ENCODE data around the gene ARHGAP8. TPM values are rescaled to one million over a fixed set of nuclear protein-coding genes. Genes with fewer than 3 reads are reported as not detected.

Gene ARHGAP8
- polyA plus RNA-seq, 3 donors, result 0.03 TPM; not detected in 2

- Mint-ChIP-seq H3K36me3 (no peaks in the 10 kb centered on the region), H3K27ac (no peak overlapping the region), H3K9me3 (peaks cover 0 to 3% (median 1%) of the 10 kb centered on the region in 7 donors), H3K27me3 (ENCODE audit: low read depth in 3 of 3) (peaks cover 0 to 6% (median 0%) of the 10 kb centered on the region in 3 donors), H3K4me1 (no peaks in the 10 kb centered on the region), H3K4me3 (no peak overlapping the region)
- Histone ChIP-seq H3K4me2 (replicated peaks; ENCODE audit: extremely low read depth, low read length, poor library complexity, severe bottlenecking) (no peak overlapping the region), H4K20me1 (ENCODE audit: insufficient read depth, low read length) (no peaks in the 10 kb centered on the region), H3K9ac (ENCODE audit: insufficient read depth, low read length, poor library complexity, severe bottlenecking) (no peak overlapping the region), H3K4me3 (replicated peaks in 1 of 3; ENCODE audit: low read depth in 2 of 3, low read length in 3 of 3) (no peak overlapping the region), H3K27me3 (ENCODE audit: control insufficient read depth in 2 of 2, insufficient read depth in 2 of 2, low read length in 2 of 2) (no peaks in the 10 kb centered on the region), H3K4me1 (ENCODE audit: control insufficient read depth in 1 of 2, insufficient read depth in 2 of 2, low read length in 2 of 2) (no peaks in the 10 kb centered on the region), H3K79me2 (ENCODE audit: insufficient read depth, low read length) (no peaks in the 10 kb centered on the region), H3K9me3 (replicated peaks in 1 of 2; ENCODE audit: control insufficient read depth in 1 of 2, insufficient read depth in 1 of 2, low read length in 2 of 2) (no peaks in the 10 kb centered on the region), H2AFZ (ENCODE audit: insufficient read depth, low read depth, low read length, poor library complexity, severe bottlenecking) (no peak overlapping the region), H3K36me3 (replicated peaks in 1 of 2; ENCODE audit: control insufficient read depth in 1 of 2, insufficient read depth in 2 of 2, low read length in 2 of 2) (no peaks in the 10 kb centered on the region), H3K27ac (ENCODE audit: low read depth in 1 of 2, low read length in 2 of 2) (no peak overlapping the region)
- TF ChIP-seq CTCF (IDR thresholded peaks at IDR 0.05), result no peak
- no peak for DNase-seq
- WGBS (ENCODE audit: insufficient coverage), result 96% methylated on average over 52 of the region's 52 CpGs
- intact Hi-C loops (cut with micrococcal nuclease), result loop anchor here in 1 of 2 donors (1.0 kb wide), 1 partner anchor 39 kb away; no protein-coding TSS in a partner anchor
Measured at GRCh38 chr22:44736581-44737405, 15.6 kb upstream of the ARHGAP8 start.

- Mint-ChIP-seq H3K4me3 (no peak overlapping the region), H3K27me3 (ENCODE audit: low read depth in 3 of 3) (peaks cover under 1 to 6% (median 2%) of the 10 kb centered on the region in 3 donors), H3K4me1 (no peaks in the 10 kb centered on the region), H3K36me3 (no peaks in the 10 kb centered on the region), H3K27ac (no peak overlapping the region), H3K9me3 (peaks cover 0 to 2% (median 0%) of the 10 kb centered on the region in 7 donors)
- no peak for DNase-seq
- Histone ChIP-seq H3K4me1 (ENCODE audit: control insufficient read depth in 1 of 2, insufficient read depth in 2 of 2, low read length in 2 of 2) (no peaks in the 10 kb centered on the region), H3K79me2 (ENCODE audit: insufficient read depth, low read length) (no peaks in the 10 kb centered on the region), H2AFZ (ENCODE audit: insufficient read depth, low read depth, low read length, poor library complexity, severe bottlenecking) (no peak overlapping the region), H3K36me3 (replicated peaks in 1 of 2; ENCODE audit: control insufficient read depth in 1 of 2, insufficient read depth in 2 of 2, low read length in 2 of 2) (no peaks in the 10 kb centered on the region), H4K20me1 (ENCODE audit: insufficient read depth, low read length) (no peaks in the 10 kb centered on the region), H3K4me3 (replicated peaks in 1 of 3; ENCODE audit: low read depth in 2 of 3, low read length in 3 of 3) (no peak overlapping the region), H3K27me3 (ENCODE audit: control insufficient read depth in 2 of 2, insufficient read depth in 2 of 2, low read length in 2 of 2) (no peaks in the 10 kb centered on the region), H3K9me3 (replicated peaks in 1 of 2; ENCODE audit: control insufficient read depth in 1 of 2, insufficient read depth in 1 of 2, low read length in 2 of 2) (no peaks in the 10 kb centered on the region), H3K4me2 (replicated peaks; ENCODE audit: extremely low read depth, low read length, poor library complexity, severe bottlenecking) (no peak overlapping the region), H3K27ac (ENCODE audit: low read depth in 1 of 2, low read length in 2 of 2) (no peak overlapping the region), H3K9ac (ENCODE audit: insufficient read depth, low read length, poor library complexity, severe bottlenecking) (no peak overlapping the region)
- intact Hi-C loops (cut with micrococcal nuclease), result no loop called here
- no peak for TF ChIP-seq CTCF (IDR thresholded peaks at IDR 0.05)
- 91% methylated on average over 16 of the region's 32 CpGs for whole genome bisulfite sequencing (ENCODE audit: insufficient coverage)
Measured at GRCh38 chr22:44737406-44738346, 14.7 kb upstream of the ARHGAP8 start.

All from CD14-positive monocyte (primary cell).